ENCODE data around the gene EHMT1. TPM values are rescaled to one million over a fixed set of nuclear protein-coding genes. Genes with fewer than 3 reads are reported as not detected.

EHMT1 gene
- polyA plus RNA-seq, 1 of the 3 experiments (the other 2 are of a cell fraction), result 39.5 TPM

GRCh38 chr9:137764981-137765380 is 146.2 kb downstream of the EHMT1 start (continued):
- TF ChIP-seq GATA2 (CRISPR knock-in tag; IDR thresholded peaks at IDR 0.05) (no peak), FOXM1 (IDR thresholded peaks at IDR 0.05; ENCODE audit: low read depth) (no peak), MXI1 (IDR thresholded peaks at IDR 0.05; ENCODE audit: low read depth, low read length) (no peak), CHD2 (IDR thresholded peaks at IDR 0.05; ENCODE audit: low read length, partially characterized antibody) (no peak)

GRCh38 chr9:137765536-137765935 is 146.7 kb downstream of the EHMT1 start:
- ChIA-PET CTCF (interaction anchor here (0.9 to 1.7 kb wide), 5 partner anchors 12 to 93 kb away, joined by 3 to 6 read pairs (median 4); no protein-coding TSS in a partner anchor), POLR2A (no interaction called here)
- Histone ChIP-seq H4K20me1 (ENCODE audit: insufficient read depth) (no peaks in the 10 kb centered on the region), H3K4me2 (no peak overlapping the region), H3K9me3 (no peaks in the 10 kb centered on the region), H3K27me3 (ENCODE audit: insufficient read depth) (no peaks in the 10 kb centered on the region), H3K36me3 (replicated peaks in 1 of 2; ENCODE audit: control insufficient read depth in 1 of 2, insufficient read depth in 2 of 2, low read length in 1 of 2) (peaks cover 45 to 49% of the 10 kb centered on the region in 2 experiments), H3K4me1 (ENCODE audit: control insufficient read depth in 1 of 2, insufficient read depth in 2 of 2, low read depth in 1 of 2, low read length in 1 of 2) (no peaks in the 10 kb centered on the region), H3K79me2 (ENCODE audit: insufficient read depth) (no peaks in the 10 kb centered on the region; the same call in 1 of the 2 replicates), H3K9me2 (no peaks in the 10 kb centered on the region), H3K4me3 (ENCODE audit: low read depth in 2 of 2, low read length in 1 of 2) (no peak overlapping the region), H3K27ac (ENCODE audit: low read depth in 2 of 2, low read length in 1 of 2) (no peak overlapping the region), H2AFZ (ENCODE audit: low read depth) (no peak overlapping the region), H3K9ac (no peak overlapping the region), H3F3A (replicated peaks; ENCODE audit: insufficient read depth) (no peaks in the 10 kb centered on the region)
- 95% methylated on average over 13 of the region's 13 CpGs for WGBS (ENCODE audit: low lambda C conversion rate)
- DNase-seq, result no peak
- no peak for TF ChIP-seq YY1 (IDR thresholded peaks at IDR 0.05; ENCODE audit: low read depth)
- no peak for TF ChIP-seq RCOR1 (IDR thresholded peaks at IDR 0.05; ENCODE audit: low read length)
- no peak for TF ChIP-seq FOXM1 (IDR thresholded peaks at IDR 0.05; ENCODE audit: low read depth)
- TF ChIP-seq IRF3 (IDR thresholded peaks at IDR 0.05; ENCODE audit: low read depth, low read length), result no peak
- no peak for TF ChIP-seq RFX5 (IDR thresholded peaks at IDR 0.05; ENCODE audit: low read length)
- TF ChIP-seq POLR2AphosphoS5 (IDR thresholded peaks at IDR 0.05; ENCODE audit: low read depth, low read length), result no peak
- no peak for TF ChIP-seq TAF1 (IDR thresholded peaks at IDR 0.05; ENCODE audit: borderline replicate concordance, low read depth, low read length)
- no peak for TF ChIP-seq FOXJ3 (CRISPR knock-in tag; IDR thresholded peaks at IDR 0.05)
- no peak for TF ChIP-seq JUND (IDR thresholded peaks at IDR 0.05)
- no peak for TF ChIP-seq ELF1 (IDR thresholded peaks at IDR 0.05)
- no peak for TF ChIP-seq TEAD4 (IDR thresholded peaks at IDR 0.05; ENCODE audit: borderline replicate concordance, insufficient read depth)
- TF ChIP-seq EP300 (IDR thresholded peaks at IDR 0.05; ENCODE audit: borderline replicate concordance in 1 of 2, low read depth in 1 of 2, low read length in 1 of 2), result no peak
- no peak for TF ChIP-seq EZH2phosphoT487 (IDR thresholded peaks at IDR 0.05; ENCODE audit: borderline replicate concordance, low read depth)
- TF ChIP-seq USF1 (IDR thresholded peaks at IDR 0.05; ENCODE audit: borderline replicate concordance, low read depth), result no peak
- TF ChIP-seq RAD21 (IDR thresholded peaks at IDR 0.05; ENCODE audit: low read length), result no peak
- TF ChIP-seq SIN3A (IDR thresholded peaks at IDR 0.05; ENCODE audit: borderline replicate concordance, low read depth, low read length), result no peak
- TF ChIP-seq FOSL2 (IDR thresholded peaks at IDR 0.05; ENCODE audit: borderline replicate concordance, low read depth), result no peak
- no peak for TF ChIP-seq RXRA (IDR thresholded peaks at IDR 0.05; ENCODE audit: borderline replicate concordance, low read depth)
